Daoy (cell line): Measurements from ENCODE around the gene CABP2. TPM values are rescaled to one million over a fixed set of nuclear protein-coding genes. Genes with fewer than 3 reads are reported as not detected.
"Not testable (repeated sequence)": the region's sequence is repeated elsewhere in the genome, so short reads cannot be mapped to it uniquely, and the experiment has no call there.

ENCODE experiments used
- DNase-seq: peaks from one replicate; pipeline ENCODE4 v3.0.0-alpha.2; 2015; ENCODE audit warnings: low read depth
- total RNA-seq: library from RNA; depleted of rRNA; stranded (reverse); fragments of >200 nt; shearing (Covaris generic); gene quantifications from 2 replicates; pipeline ENCODE4 v1.2.3, GENCODE V29; 2014

The CABP2 gene
- total RNA-seq, 1 experiment from 2014 or later: not detected

GRCh38 chr11:67494371-67495233 is 28.6 kb downstream of the CABP2 start:
- no peak for DNase-seq

GRCh38 chr11:67493548-67494370 is 29.5 kb downstream of the CABP2 start:
- DNase-seq: no peak

GRCh38 chr11:67492801-67493547 is 30.3 kb downstream of the CABP2 start:
- no peak for DNase-seq

- no peak for DNase-seq
Measured at GRCh38 chr11:67492069-67492727, 31.0 kb downstream of the CABP2 start.

- DNase-seq: no peak
Measured at GRCh38 chr11:67491276-67492068, 31.8 kb downstream of the CABP2 start.

GRCh38 chr11:67490727-67491065 is 32.5 kb downstream of the CABP2 start:
- DNase-seq: no peak

- DNase-seq: no peak
Measured at GRCh38 chr11:67489885-67490726, 33.1 kb downstream of the CABP2 start.

- DNase-seq: no peak
Measured at GRCh38 chr11:67489203-67489884, 33.9 kb downstream of the CABP2 start.

GRCh38 chr11:67486481-67487195 is 36.6 kb downstream of the CABP2 start:
- no peak for DNase-seq

GRCh38 chr11:67485873-67486361 is 37.3 kb downstream of the CABP2 start:
- DNase-seq: not testable (repeated sequence)

GRCh38 chr11:67484847-67485311 is 38.4 kb downstream of the CABP2 start:
- no peak for DNase-seq

- no peak for DNase-seq
Measured at GRCh38 chr11:67483831-67484665, 39.2 kb downstream of the CABP2 start.

- peak; percentile 98 for DNase-seq
Measured at GRCh38 chr11:67482827-67483798, 40.1 kb downstream of the CABP2 start, which contains the start of gene AIP. Gene AIP (plus strand): TSS chr11:67483026. CDS start chr11:67483159, 133 bp downstream.

GRCh38 chr11:67482275-67482826 is 40.9 kb downstream of the CABP2 start:
- no peak for DNase-seq

GRCh38 chr11:67477344-67478050 is 45.7 kb downstream of the CABP2 start:
- DNase-seq: not testable (repeated sequence)
